ENCODE results near the gene PPP1CB. TPM values are rescaled to one million over a fixed set of nuclear protein-coding genes. Genes with fewer than 3 reads are reported as not detected.

The PPP1CB gene
- total RNA-seq, 6 donors from 2014 or later: 83.0 to 255 (median 222) TPM

DNA sequence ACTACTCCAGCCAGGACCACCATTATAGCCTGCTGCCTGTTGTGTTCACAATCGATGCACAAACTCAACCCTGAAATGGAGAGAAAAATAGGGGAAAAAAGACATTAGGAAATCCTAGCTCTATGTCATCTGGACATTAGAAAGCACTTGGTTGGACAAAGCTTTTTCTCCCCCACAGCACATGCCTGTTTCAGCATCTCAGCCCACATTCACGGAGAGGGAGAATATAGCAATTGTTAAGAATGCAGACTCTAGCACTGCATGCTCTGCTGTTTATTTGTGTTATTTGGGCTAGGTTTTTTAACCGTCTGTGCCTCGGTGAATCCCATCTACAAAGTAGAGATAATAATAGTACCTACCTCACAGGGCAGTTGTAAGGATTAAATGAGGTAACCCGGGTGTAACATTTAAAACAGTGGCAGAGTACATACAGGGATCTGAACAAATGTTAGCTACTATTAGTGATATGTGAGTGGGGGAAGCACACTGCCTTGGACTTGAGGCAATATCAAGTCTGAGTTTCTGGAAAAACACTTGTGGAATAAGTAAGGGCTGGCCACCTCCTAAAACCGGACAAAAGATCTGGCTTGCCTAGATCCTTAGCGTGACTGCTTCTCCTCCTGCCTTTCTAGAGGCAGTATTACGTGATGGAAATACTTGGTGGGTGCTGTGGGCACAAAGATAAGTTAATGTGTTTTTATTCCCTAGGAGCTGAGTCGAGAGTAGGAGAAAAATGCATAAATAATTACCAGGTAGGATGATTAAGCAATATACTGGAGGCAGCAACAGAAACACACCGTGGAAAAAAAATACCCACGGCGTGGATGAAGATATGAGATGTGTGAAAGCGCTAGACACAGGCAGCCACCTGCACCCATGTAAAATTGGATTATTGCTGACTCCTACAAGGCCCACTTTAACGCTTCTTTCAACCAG is 1.0 kb upstream of the PPP1CB start:
- Histone ChIP-seq H3K27me3 (no peaks in the 10 kb centered on the region), H3K9me3 (no peaks in the 10 kb centered on the region), H3K36me3 (no peaks in the 10 kb centered on the region), H3K27ac (peak overlapping the region; percentile 97 to 100 (median 100)), H3K4me3 (peak overlapping the region; percentile 58 to 90 (median 72)), H3K4me1 (peaks cover 24 to 36% (median 30%) of the 10 kb centered on the region in 4 donors)
- TF ChIP-seq EP300 (IDR thresholded peaks at IDR 0.05) (peak in 1 of 4 donors; percentile 13), POLR2AphosphoS5 (IDR thresholded peaks at IDR 0.05) (peak in 1 of 2 donors; percentile 11), POLR2A (IDR thresholded peaks at IDR 0.05) (no peak)
- TF ChIP-seq, protein P1, sequence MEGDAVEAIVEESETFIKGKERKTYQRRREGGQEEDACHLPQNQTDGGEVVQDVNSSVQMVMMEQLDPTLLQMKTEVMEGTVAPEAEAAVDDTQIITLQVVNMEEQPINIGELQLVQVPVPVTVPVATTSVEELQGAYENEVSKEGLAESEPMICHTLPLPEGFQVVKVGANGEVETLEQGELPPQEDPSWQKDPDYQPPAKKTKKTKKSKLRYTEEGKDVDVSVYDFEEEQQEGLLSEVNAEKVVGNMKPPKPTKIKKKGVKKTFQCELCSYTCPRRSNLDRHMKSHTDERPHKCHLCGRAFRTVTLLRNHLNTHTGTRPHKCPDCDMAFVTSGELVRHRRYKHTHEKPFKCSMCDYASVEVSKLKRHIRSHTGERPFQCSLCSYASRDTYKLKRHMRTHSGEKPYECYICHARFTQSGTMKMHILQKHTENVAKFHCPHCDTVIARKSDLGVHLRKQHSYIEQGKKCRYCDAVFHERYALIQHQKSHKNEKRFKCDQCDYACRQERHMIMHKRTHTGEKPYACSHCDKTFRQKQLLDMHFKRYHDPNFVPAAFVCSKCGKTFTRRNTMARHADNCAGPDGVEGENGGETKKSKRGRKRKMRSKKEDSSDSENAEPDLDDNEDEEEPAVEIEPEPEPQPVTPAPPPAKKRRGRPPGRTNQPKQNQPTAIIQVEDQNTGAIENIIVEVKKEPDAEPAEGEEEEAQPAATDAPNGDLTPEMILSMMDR (IDR thresholded peaks at IDR 0.05): peak in 2 of 6 experiments; percentile 10 to 22
- 15 to 17% methylated on average over 14 of the region's 14 CpGs for WGBS, 2 donors
- no peak for ATAC-seq (ENCODE audit: low FRiP score in 2 of 2)
- peak in 1 of 2 donors; percentile 35 for DNase-seq

DNA sequence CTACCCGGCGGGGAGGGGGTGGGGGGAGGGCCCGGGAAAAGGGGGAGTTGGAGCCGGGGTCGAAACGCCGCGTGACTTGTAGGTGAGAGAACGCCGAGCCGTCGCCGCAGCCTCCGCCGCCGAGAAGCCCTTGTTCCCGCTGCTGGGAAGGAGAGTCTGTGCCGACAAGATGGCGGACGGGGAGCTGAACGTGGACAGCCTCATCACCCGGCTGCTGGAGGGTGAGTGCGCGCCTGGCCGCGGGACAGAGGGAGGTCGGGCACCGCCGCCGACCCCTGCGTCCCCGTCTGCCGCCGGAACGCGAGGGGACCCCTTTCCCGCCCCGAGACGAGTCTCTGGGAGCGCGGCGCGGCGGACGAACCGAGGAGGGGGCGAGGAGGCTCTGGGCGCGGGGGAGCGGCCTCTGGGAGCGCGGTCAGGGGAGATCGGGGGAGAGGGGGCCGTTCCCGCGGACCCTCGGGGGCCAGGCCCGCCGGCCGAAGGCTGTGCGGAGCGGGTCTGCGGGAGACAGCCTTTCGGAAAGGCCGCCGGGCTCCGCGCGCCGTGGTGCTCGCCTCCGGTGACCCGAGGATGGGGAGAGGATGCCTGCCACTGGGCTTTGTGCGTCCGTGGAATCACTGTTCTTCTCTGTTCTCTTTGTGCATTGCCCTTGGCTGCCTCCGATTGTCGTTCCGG is 463 bp downstream of the PPP1CB start:
- Histone ChIP-seq H3K36me3 (no peaks in the 10 kb centered on the region), H3K4me3 (peak overlapping the region; percentile 65 to 90 (median 78)), H3K27me3 (no peaks in the 10 kb centered on the region), H3K4me1 (peaks cover 38 to 51% (median 45%) of the 10 kb centered on the region in 4 donors), H3K27ac (peak overlapping the region; percentile 97 to 100 (median 100)), H3K9me3 (no peaks in the 10 kb centered on the region)
- 0 to 1% methylated on average over 13 to 66 of the region's 78 CpGs for WGBS, 2 donors
- DNase-seq (no peak), ATAC-seq (ENCODE audit: low FRiP score in 2 of 2) (peak; percentile 68 to 70)
- TF ChIP-seq, protein P1 (IDR thresholded peaks at IDR 0.05): no peak
- TF ChIP-seq POLR2A (IDR thresholded peaks at IDR 0.05) (peak in 1 of 4 donors; percentile 53), POLR2AphosphoS5 (IDR thresholded peaks at IDR 0.05) (peak; percentile 1 to 24), EP300 (IDR thresholded peaks at IDR 0.05) (no peak)

DNA sequence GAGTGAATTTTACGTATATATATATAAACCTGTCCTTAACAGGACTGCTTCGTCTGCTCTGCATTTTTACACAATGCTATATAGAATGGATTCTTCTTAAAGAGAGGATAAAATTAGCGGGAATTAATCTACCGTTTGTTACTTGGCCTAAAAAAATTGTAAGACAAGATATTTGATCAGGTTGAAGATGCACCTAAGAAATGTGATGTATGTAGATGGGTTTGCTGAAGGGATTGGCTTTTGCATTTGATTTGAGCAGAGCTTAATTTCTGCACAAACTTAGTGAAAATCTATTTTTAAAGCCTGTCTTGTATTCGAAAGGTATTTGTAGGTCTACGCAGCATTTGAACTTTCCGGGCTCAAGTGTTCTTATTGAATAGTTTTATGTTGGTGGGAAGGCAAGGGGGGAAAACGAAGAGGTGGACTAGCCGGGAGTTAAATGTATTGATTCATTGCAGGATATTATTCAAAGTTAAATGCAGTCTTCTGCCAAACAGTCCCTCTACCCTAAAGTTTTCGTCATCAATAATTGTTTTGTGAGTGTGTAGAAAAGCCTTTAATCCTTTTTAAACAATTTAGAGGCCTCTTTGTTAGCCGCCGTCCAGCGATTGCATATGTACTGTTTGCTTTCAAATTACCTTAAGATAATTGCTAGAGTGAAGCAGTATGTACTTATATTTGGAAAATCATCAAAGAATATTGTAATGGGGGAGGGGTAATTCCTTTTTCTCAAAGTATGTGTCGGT is 1.2 kb downstream of the PPP1CB start:
- ATAC-seq (ENCODE audit: low FRiP score in 2 of 2): no peak
- Histone ChIP-seq H3K9me3 (no peaks in the 10 kb centered on the region), H3K36me3 (no peaks in the 10 kb centered on the region)

DNA sequence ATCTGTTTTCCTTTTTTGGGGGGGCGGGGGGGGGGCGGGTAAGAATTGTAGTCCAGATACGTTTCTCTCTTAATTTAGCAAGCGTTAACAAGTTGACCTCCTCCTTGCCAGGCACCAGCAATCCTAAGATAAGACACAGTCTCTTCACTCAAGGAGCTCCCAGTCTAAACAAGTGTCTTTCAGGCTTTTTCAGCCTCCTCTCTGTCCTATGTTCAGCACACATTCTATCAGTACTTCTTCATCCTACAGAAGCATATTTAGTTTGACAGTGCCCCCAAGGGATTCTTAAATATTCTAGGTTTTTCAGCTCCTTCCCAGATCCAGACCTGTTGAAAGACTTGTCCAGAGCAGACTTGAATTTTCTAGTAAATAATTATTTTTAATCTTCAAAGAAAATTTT is 2.7 kb downstream of the PPP1CB start:
- 32 to 43% methylated on average over 4 of the region's 4 CpGs for WGBS, 2 donors
- DNase-seq (no peak), ATAC-seq (ENCODE audit: low FRiP score in 2 of 2) (no peak)
- TF ChIP-seq POLR2AphosphoS5 (IDR thresholded peaks at IDR 0.05): no peak
- TF ChIP-seq, protein P1 (IDR thresholded peaks at IDR 0.05): no peak
- no peak for TF ChIP-seq EP300 (IDR thresholded peaks at IDR 0.05)
- TF ChIP-seq POLR2A (IDR thresholded peaks at IDR 0.05): no peak
- H3K9me3 ChIP-seq: no peaks in the 10 kb centered on the region
- H3K36me3 ChIP-seq: peaks cover 0 to 8% (median 0%) of the 10 kb centered on the region in 4 donors
- peaks cover 58 to 71% (median 62%) of the 10 kb centered on the region in 4 donors for H3K4me1 ChIP-seq
- no peaks in the 10 kb centered on the region for H3K27me3 ChIP-seq
- H3K4me3 ChIP-seq: peak overlapping the region in 3 of 4 donors; percentile 65 to 90 (median 78)
- peak overlapping the region; percentile 38 to 100 (median 100) for H3K27ac ChIP-seq

More for the DNA sequence above, 1.2 kb downstream of the PPP1CB start:
- H3K4me1 ChIP-seq: peaks cover 45 to 56% (median 51%) of the 10 kb centered on the region in 4 donors
- peak overlapping the region; percentile 65 to 90 (median 78) for H3K4me3 ChIP-seq
- DNase-seq: no peak
- TF ChIP-seq, protein P1 (IDR thresholded peaks at IDR 0.05): no peak
- TF ChIP-seq EP300 (IDR thresholded peaks at IDR 0.05) (no peak), POLR2AphosphoS5 (IDR thresholded peaks at IDR 0.05) (no peak), POLR2A (IDR thresholded peaks at IDR 0.05) (no peak)
- WGBS, 2 donors: 0% methylated on average over 14 of the region's 14 CpGs
- H3K27me3 ChIP-seq: no peaks in the 10 kb centered on the region
- H3K27ac ChIP-seq: peak overlapping the region; percentile 97 to 100 (median 100)
